Kidney capillary endothelial cell (primary cell): ENCODE data around the gene KRT14.
A peak's percentile ranks its signal among the peaks of the same experiment; 100 is the strongest.
"Not testable (repeated sequence)": the region's sequence is repeated elsewhere in the genome, so short reads cannot be mapped to it uniquely, and the experiment has no call there.

Experiments
- DNase-seq: peaks from one replicate; pipeline ENCODE4 v3.0.0-alpha.2; 2018; ENCODE audit warnings: low spot score

KRT14 gene

GRCh38 chr17:41578971-41579370, 7.7 kb downstream of the KRT14 start:
- no peak for DNase-seq

GRCh38 chr17:41578538-41578937, 8.2 kb downstream of the KRT14 start:
- DNase-seq, result no peak

- not testable (repeated sequence) for DNase-seq
Measured at GRCh38 chr17:41576740-41577139, 10.0 kb downstream of the KRT14 start.

- no peak for DNase-seq
Measured at GRCh38 chr17:41575336-41575735, 11.4 kb downstream of the KRT14 start.

GRCh38 chr17:41571561-41572434, 14.9 kb downstream of the KRT14 start, which contains the start of gene KRT9:
Gene KRT9 (minus strand): TSS chr17:41572059. CDS start chr17:41571992, 67 bp downstream.
- DNase-seq, result no peak

- no peak for DNase-seq
Measured at GRCh38 chr17:41567317-41567716, 19.4 kb downstream of the KRT14 start.

GRCh38 chr17:41565338-41565737, 21.4 kb downstream of the KRT14 start:
- DNase-seq, result no peak

- no peak for DNase-seq
Measured at GRCh38 chr17:41563607-41564170, 23.0 kb downstream of the KRT14 start.

- no peak for DNase-seq
Measured at GRCh38 chr17:41561554-41561953, 25.1 kb downstream of the KRT14 start.

GRCh38 chr17:41559548-41559947, 27.1 kb downstream of the KRT14 start:
- no peak for DNase-seq

- DNase-seq, result no peak
Measured at GRCh38 chr17:41556931-41557330, 29.8 kb downstream of the KRT14 start.

GRCh38 chr17:41556306-41556705, 30.4 kb downstream of the KRT14 start:
- DNase-seq, result no peak

GRCh38 chr17:41555105-41555887, 31.4 kb downstream of the KRT14 start:
- no peak for DNase-seq

GRCh38 chr17:41553987-41554680, 32.6 kb downstream of the KRT14 start:
- no peak for DNase-seq

GRCh38 chr17:41553176-41553575, 33.5 kb downstream of the KRT14 start:
- no peak for DNase-seq

- DNase-seq, result no peak
Measured at GRCh38 chr17:41552455-41552854, 34.2 kb downstream of the KRT14 start.

- DNase-seq, result no peak
Measured at GRCh38 chr17:41551365-41551764, 35.3 kb downstream of the KRT14 start.

- DNase-seq, result no peak
Measured at GRCh38 chr17:41549596-41550039, 37.1 kb downstream of the KRT14 start.

- DNase-seq, result peak; percentile 73
Measured at GRCh38 chr17:41548844-41549595, 37.7 kb downstream of the KRT14 start.

GRCh38 chr17:41547921-41548843, 38.5 kb downstream of the KRT14 start:
- peak; percentile 85 for DNase-seq
